Endothelial cell of umbilical vein (primary cell): ENCODE measurements around the gene LDLRAD4. TPM values are rescaled to one million over a fixed set of nuclear protein-coding genes. Genes with fewer than 3 reads are reported as not detected.

Experiments
- BruUV-seq: library from RNA; stranded (reverse); fragments of 400-500 nt; replicated peaks from 2 replicates; lab custom pipeline; 2021; lab: Mats Ljungman, UMichigan
- CTCF ChIA-PET: fragments of 300-600, 350-600 bp; sonication (Branson Sonifier 250); formaldehyde crosslinking; loops from one replicate; lab custom pipeline; 2021; ENCODE audit warnings: antibody characterized with exemption, inconsistent platforms; lab: Charles Lee
- POLR2A ChIA-PET: fragments of 300-600, 350-600 bp; sonication (Branson Sonifier 250); formaldehyde crosslinking; loops from one replicate; lab custom pipeline; 2021; ENCODE audit warnings: antibody characterized with exemption, inconsistent platforms; lab: Charles Lee
- DNase-seq: peaks from one replicate; pipeline ENCODE4 v3.0.0-alpha.2; 2011; ENCODE audit warnings: low read depth, low spot score
- FAIRE-seq: peaks from 2 replicates; lab custom pipeline; 2011; peaks lifted over from hg19 to GRCh38; lab: Jason Lieb, UNC
- H2AFZ ChIP-seq: 2 replicates; pipeline ENCODE4 v1.6.0; 2012; ENCODE audit warnings: low read depth, low read length, control low read depth, inconsistent platforms
- H3K27ac ChIP-seq: 2 replicates; pipeline ENCODE4 v1.5.1; 2011; ENCODE audit warnings: low read depth, mild to moderate bottlenecking, control low read depth, low read length, moderate library complexity; ENCODE audit not compliant: insufficient read depth
- H3K27me3 ChIP-seq, 2 experiments: 2 replicates each; pipeline versions ENCODE4 v1.6.0 to v1.6.1; 2011; ENCODE audit warnings: low read length in 2 of 2, mixed read lengths in 1 of 2; ENCODE audit not compliant: control insufficient read depth in 2 of 2, insufficient read depth in 2 of 2
- H3K36me3 ChIP-seq, 2 experiments: 2 replicates in 1 of 2; 3 replicates in 1 of 2; pipeline ENCODE4 v1.5.1; 2011; ENCODE audit warnings: low read length in 2 of 2, mild to moderate bottlenecking in 1 of 2, moderate library complexity in 1 of 2; ENCODE audit not compliant: control insufficient read depth in 2 of 2, insufficient read depth in 2 of 2; ENCODE audit errors: extremely low read depth in 1 of 2
- H3K4me1 ChIP-seq: 3 replicates; pipeline ENCODE4 v1.5.1; 2011; ENCODE audit warnings: mild to moderate bottlenecking, low read length; ENCODE audit not compliant: control insufficient read depth, insufficient read depth; ENCODE audit errors: extremely low read depth
- H3K4me2 ChIP-seq: 2 replicates; pipeline ENCODE4 v1.6.1; 2011; ENCODE audit warnings: low read length, control low read depth, mixed read lengths; ENCODE audit not compliant: insufficient read depth
- H3K4me3 ChIP-seq, 3 experiments: fragments of 200-600 bp in 1 of 3; sonication (generic), shearing (Covaris generic) in 1 of 3; replicated peaks in 1 of 3; 2 replicates each; pipeline ENCODE4 v1.5.1; 2011 to 2016; ENCODE audit warnings: control low read depth in 3 of 3, low read length in 3 of 3, mild to moderate bottlenecking in 2 of 3, inconsistent platforms in 1 of 3, low read depth in 1 of 3, moderate library complexity in 1 of 3; ENCODE audit not compliant: insufficient read depth in 1 of 3
- H3K79me2 ChIP-seq: 2 replicates; pipeline ENCODE4 v1.6.0; 2012; ENCODE audit warnings: low read length, inconsistent platforms; ENCODE audit not compliant: control insufficient read depth, insufficient read depth
- H3K9ac ChIP-seq: replicated peaks from 2 replicates; pipeline ENCODE3; 2011; ENCODE audit warnings: low read length, control low read depth; ENCODE audit not compliant: insufficient read depth; ENCODE audit errors: extremely low read depth
- H3K9me1 ChIP-seq: replicated peaks from 3 replicates; pipeline ENCODE4 v1.6.0; 2011; ENCODE audit warnings: mild to moderate bottlenecking, low read length; ENCODE audit not compliant: control insufficient read depth, insufficient read depth; ENCODE audit errors: extremely low read depth
- H3K9me3 ChIP-seq: replicated peaks from 2 replicates; pipeline ENCODE4 v1.5.1; 2012; ENCODE audit warnings: low read length, inconsistent platforms; ENCODE audit not compliant: control insufficient read depth, insufficient read depth
- H4K20me1 ChIP-seq: replicated peaks from 2 replicates; pipeline ENCODE3; 2011; ENCODE audit warnings: mild to moderate bottlenecking, low read length; ENCODE audit not compliant: control insufficient read depth, insufficient read depth; ENCODE audit errors: extremely low read depth
- EZH2 ChIP-seq: IDR thresholded peaks from 2 replicates; pipeline ENCODE4 v1.6.1; 2012; ENCODE audit warnings: borderline replicate concordance, low read depth, mild to moderate bottlenecking, moderate library complexity, low read length, inconsistent platforms; ENCODE audit not compliant: severe bottlenecking
- GATA2 ChIP-seq: IDR thresholded peaks from 2 replicates; pipeline ENCODE4 v1.7.0; 2011; ENCODE audit warnings: low read depth, mild to moderate bottlenecking, moderate library complexity, mixed read lengths, low read length; ENCODE audit not compliant: insufficient read length, insufficient read depth
- JUN ChIP-seq: IDR thresholded peaks from 2 replicates; pipeline ENCODE4 v1.6.1; 2011; ENCODE audit warnings: borderline replicate concordance, low read depth; ENCODE audit not compliant: insufficient read length, insufficient read depth
- POLR2AphosphoS5 ChIP-seq: IDR thresholded peaks from 2 replicates; pipeline ENCODE4 v1.6.1; 2012; ENCODE audit warnings: low read depth, mild to moderate bottlenecking, control low read depth, low read length, moderate library complexity; ENCODE audit not compliant: insufficient read depth
- dilution Hi-C: fragments of 300-500 bp; cut with MboI; formaldehyde crosslinking; loops from one replicate; pipeline ENCODE4 v1.15.0; 2019; ENCODE audit warnings: low sequenced_read_pairs; ENCODE audit not compliant: extremely low pct_ligation_motif_present
- intact Hi-C: fragments of 100-400 bp; cut with micrococcal nuclease; formaldehyde crosslinking; loops from one replicate; pipeline ENCODE4 v1.10.0; 2022
- polyA plus RNA-seq, 4 experiments: library from polyadenylated mRNA; depleted of rRNA in 3 of 4; stranded (reverse) in 3 of 4; unstranded in 1 of 4; fragments of >200 nt; gene quantifications; 2 replicates each; pipeline versions ENCODE4 v1.2.1 to v1.2.3, GENCODE V29; 2011 to 2012; ENCODE audit warnings: missing spikeins in 1 of 4
- total RNA-seq: library from RNA; stranded (reverse); gene quantifications from 2 replicates; pipeline ENCODE4 v1.2.3, GENCODE V29; 2021
- TF ChIP-seq, protein P1 (sequence below), 2 donors: IDR thresholded peaks; 1 replicate in 1 of 2; 2 replicates in 1 of 2; pipeline ENCODE4 v1.5.1; 2011; ENCODE audit warnings: low read length in 2 of 2, mild to moderate bottlenecking in 2 of 2, moderate library complexity in 2 of 2, control low read depth in 1 of 2, inconsistent platforms in 1 of 2, low read depth in 1 of 2; ENCODE audit not compliant: insufficient read depth in 1 of 2; ENCODE audit errors: extremely low read depth in 1 of 2

LDLRAD4 gene
- total and polyA plus RNA-seq, 2 donors (not counting 3 experiments of a cell fraction or from before 2014, with no cell fraction given), result 5.2 to 6.5 TPM

- no peak overlapping the region for H3K27ac ChIP-seq
- dilution Hi-C loops, result no loop called here
- POLR2A ChIA-PET, result no interaction called here
Observed at GRCh38 chr18:13390711-13391110, 172.2 kb downstream of the LDLRAD4 start.

DNA sequence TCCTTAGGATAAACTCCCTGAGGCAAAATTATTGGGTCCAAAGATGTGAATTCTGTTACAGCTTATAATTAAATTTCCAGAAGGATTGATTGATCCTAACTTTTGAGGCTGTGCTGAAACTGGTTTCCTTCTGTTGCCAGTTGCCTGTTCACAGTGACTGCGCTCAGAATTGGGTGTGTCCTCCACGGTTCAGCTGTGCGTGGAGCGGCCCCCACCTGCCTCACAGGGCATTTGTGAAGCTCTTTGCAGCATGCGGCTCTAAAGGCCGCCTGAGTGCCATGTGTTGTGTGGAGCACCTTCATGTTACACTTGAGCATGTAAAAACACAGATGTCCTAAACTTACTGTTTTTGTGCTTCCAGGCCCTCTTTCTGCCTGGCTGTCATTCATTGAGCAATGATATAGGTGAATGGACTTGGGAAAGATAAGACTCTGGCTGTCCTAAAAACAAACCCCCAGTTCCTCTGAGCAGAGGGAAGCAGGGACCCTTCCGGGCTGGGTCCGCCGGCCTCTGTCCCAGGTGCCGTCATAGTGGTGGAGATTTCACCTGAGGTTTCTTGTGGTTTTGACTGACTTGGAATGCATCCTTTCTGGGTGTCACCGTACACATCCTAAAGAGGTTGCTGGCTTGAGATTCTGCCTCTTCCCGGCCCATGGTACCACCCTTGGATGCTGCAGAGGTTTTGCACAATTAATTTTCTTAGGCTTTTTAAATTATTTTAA lies 173.6 kb downstream of the LDLRAD4 start:
- Histone ChIP-seq H4K20me1 (no peaks in the 10 kb centered on the region), H3K4me2 (no peak overlapping the region), H3K27ac (no peak overlapping the region), H3K9ac (no peak overlapping the region), H3K9me3 (no peaks in the 10 kb centered on the region), H3K4me1 (no peaks in the 10 kb centered on the region), H3K27me3 (peaks cover 2 to 3% of the 10 kb centered on the region in 2 experiments), H2AFZ (no peak overlapping the region), H3K36me3 (no peaks in the 10 kb centered on the region), H3K9me1 (no peaks in the 10 kb centered on the region), H3K79me2 (no peaks in the 10 kb centered on the region), H3K4me3 (no peak overlapping the region)
- POLR2A ChIA-PET, result no interaction called here
- intact Hi-C loops, result no loop called here
- TF ChIP-seq EZH2, result no peak
- TF ChIP-seq POLR2AphosphoS5, result no peak
- no peak for TF ChIP-seq GATA2
- TF ChIP-seq, protein P1, sequence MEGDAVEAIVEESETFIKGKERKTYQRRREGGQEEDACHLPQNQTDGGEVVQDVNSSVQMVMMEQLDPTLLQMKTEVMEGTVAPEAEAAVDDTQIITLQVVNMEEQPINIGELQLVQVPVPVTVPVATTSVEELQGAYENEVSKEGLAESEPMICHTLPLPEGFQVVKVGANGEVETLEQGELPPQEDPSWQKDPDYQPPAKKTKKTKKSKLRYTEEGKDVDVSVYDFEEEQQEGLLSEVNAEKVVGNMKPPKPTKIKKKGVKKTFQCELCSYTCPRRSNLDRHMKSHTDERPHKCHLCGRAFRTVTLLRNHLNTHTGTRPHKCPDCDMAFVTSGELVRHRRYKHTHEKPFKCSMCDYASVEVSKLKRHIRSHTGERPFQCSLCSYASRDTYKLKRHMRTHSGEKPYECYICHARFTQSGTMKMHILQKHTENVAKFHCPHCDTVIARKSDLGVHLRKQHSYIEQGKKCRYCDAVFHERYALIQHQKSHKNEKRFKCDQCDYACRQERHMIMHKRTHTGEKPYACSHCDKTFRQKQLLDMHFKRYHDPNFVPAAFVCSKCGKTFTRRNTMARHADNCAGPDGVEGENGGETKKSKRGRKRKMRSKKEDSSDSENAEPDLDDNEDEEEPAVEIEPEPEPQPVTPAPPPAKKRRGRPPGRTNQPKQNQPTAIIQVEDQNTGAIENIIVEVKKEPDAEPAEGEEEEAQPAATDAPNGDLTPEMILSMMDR (IDR thresholded peaks at IDR 0.05; ENCODE audit: extremely low read depth in 1 of 2, insufficient read depth in 1 of 2, low read depth in 1 of 2, low read length in 2 of 2), result no peak
- TF ChIP-seq JUN, result no peak
- no TSS peak for BruUV-seq
- FAIRE-seq (no peak), DNase-seq (no peak)
- dilution Hi-C loops, result no loop called here
- CTCF ChIA-PET, result no interaction called here

More at GRCh38 chr18:13390711-13391110, 172.2 kb downstream of the LDLRAD4 start:
- H3K4me2 ChIP-seq, result no peak overlapping the region
- BruUV-seq, result no TSS peak
- CTCF ChIA-PET, result no interaction called here
- FAIRE-seq, result no peak
- H3K79me2 ChIP-seq, result no peaks in the 10 kb centered on the region
- H4K20me1 ChIP-seq, result no peaks in the 10 kb centered on the region
- no peak for DNase-seq
- intact Hi-C loops, result no loop called here
- no peak overlapping the region for H3K9ac ChIP-seq
- no peaks in the 10 kb centered on the region for H3K4me1 ChIP-seq
- no peak for TF ChIP-seq POLR2AphosphoS5
- H2AFZ ChIP-seq, result no peak overlapping the region
- H3K36me3 ChIP-seq, result no peaks in the 10 kb centered on the region
- H3K4me3 ChIP-seq, result no peak overlapping the region
- no peaks in the 10 kb centered on the region for H3K9me1 ChIP-seq
- peaks cover 2 to 3% of the 10 kb centered on the region in 2 experiments for H3K27me3 ChIP-seq
- no peaks in the 10 kb centered on the region for H3K9me3 ChIP-seq
